Large intestine (tissue), 3 donors: ENCODE results near the gene DHX32. TPM values are rescaled to one million over a fixed set of nuclear protein-coding genes. Genes with fewer than 3 reads are reported as not detected.

Source experiments
- DNase-seq, 2 donors: peaks; one replicate each; pipeline versions ENCODE4 v3.0.0 to v3.0.0-alpha.2; 2013
- H3K27ac ChIP-seq: one replicate; pipeline ENCODE4 v1.5.1; 2013; ENCODE audit warnings: low read length
- H3K27me3 ChIP-seq: 2 replicates; pipeline ENCODE4 v1.6.1; 2013; ENCODE audit warnings: low read length; ENCODE audit not compliant: control insufficient read depth, insufficient read depth
- H3K36me3 ChIP-seq: 2 replicates; pipeline ENCODE4 v1.6.1; 2013; ENCODE audit warnings: low read length; ENCODE audit not compliant: control insufficient read depth, insufficient read depth
- H3K4me1 ChIP-seq: one replicate; pipeline ENCODE4 v1.6.1; 2013; ENCODE audit warnings: low read length; ENCODE audit not compliant: control insufficient read depth, insufficient read depth
- H3K4me3 ChIP-seq: one replicate; pipeline ENCODE4 v1.5.1; 2013; ENCODE audit warnings: low read length
- H3K9me3 ChIP-seq: one replicate; pipeline ENCODE4 v1.6.1; 2013; ENCODE audit warnings: mild to moderate bottlenecking, low read depth, low read length, moderate library complexity; ENCODE audit not compliant: control insufficient read depth
- WGBS: methylation state at CpG from one replicate; pipeline ENCODE4 v1.1.5; 2013; ENCODE audit warnings: low lambda C conversion rate; ENCODE audit not compliant: insufficient coverage; 5-methylcytosine and 5-hydroxymethylcytosine counted together
- polyA plus RNA-seq: library from polyadenylated mRNA; unstranded; fragments of 120-200 nt; gene quantifications from one replicate; pipeline ENCODE4 v1.2.1, GENCODE V29; 2013

The DHX32 gene
- polyA plus RNA-seq, 1 donor = 37.2 TPM

- no peaks in the 10 kb centered on the region for H3K9me3 ChIP-seq
- H3K36me3 ChIP-seq = peaks cover 65% of the 10 kb centered on the region
- no peak overlapping the region for H3K27ac ChIP-seq
- no CpG with 5 or more reads among the region's 2 CpGs for WGBS
- no peak for DNase-seq
- no peaks in the 10 kb centered on the region for H3K4me1 ChIP-seq
- no peak overlapping the region for H3K4me3 ChIP-seq
- no peaks in the 10 kb centered on the region for H3K27me3 ChIP-seq
These were observed 86.0 kb downstream of the DHX32 start for GRCh38 chr10:125795128-125795527.

DNA sequence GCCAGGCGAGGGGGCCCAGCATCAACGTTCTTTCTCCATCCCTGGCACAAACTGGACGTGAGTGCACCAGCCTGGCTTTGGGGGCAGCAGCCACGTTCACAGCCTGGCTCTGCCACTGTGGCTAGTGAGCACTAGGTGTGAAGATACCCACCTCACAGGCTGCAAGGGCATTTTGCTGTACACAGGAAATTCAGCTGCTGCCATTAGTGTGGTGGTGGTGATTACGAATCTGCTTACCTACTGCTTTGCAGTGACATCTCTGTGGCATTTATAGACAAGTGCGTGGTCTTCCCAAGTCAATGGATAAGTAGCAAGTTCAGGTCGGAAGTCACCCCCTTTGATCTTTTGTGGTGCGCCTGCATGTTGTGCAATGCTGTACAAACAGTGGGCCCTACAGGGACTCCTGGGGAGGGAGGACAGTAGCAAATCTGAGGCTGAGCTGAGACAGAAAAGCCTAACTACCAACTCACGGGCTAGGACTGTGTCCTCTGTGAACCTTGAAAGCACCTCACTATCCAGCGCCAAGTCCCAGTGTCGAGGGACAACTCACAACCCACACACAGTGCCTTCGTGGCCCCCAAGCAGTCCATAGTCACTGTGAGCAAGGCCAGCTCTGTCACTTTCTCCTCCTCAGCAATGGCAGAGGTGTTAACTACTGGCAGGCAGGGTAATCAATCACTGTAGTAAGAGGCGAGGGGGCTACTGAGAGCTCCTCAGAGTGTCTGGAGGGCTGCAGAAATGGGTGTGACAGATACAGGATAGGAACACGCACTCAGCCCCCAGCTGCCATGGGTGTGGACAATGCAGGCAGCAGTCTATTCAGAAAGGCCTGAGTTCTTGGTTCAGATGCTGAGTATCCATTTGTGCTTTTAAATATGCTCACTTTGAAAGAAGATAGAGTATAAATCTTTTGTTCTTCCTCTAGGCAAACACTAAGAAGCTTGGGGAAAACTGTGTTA, 88.5 kb downstream of the DHX32 start:
- WGBS = no CpG with 5 or more reads among the region's 14 CpGs
- H3K4me3 ChIP-seq = no peak overlapping the region
- DNase-seq = no peak
- no peaks in the 10 kb centered on the region for H3K4me1 ChIP-seq
- H3K27me3 ChIP-seq = no peaks in the 10 kb centered on the region
- no peaks in the 10 kb centered on the region for H3K9me3 ChIP-seq
- H3K27ac ChIP-seq = no peak overlapping the region
- H3K36me3 ChIP-seq = peaks cover 73% of the 10 kb centered on the region

GRCh38 chr10:125788156-125789034, 92.7 kb downstream of the DHX32 start:
- no peaks in the 10 kb centered on the region for H3K4me1 ChIP-seq
- no peaks in the 10 kb centered on the region for H3K9me3 ChIP-seq
- no peak overlapping the region for H3K4me3 ChIP-seq
- no peak for DNase-seq
- no peak overlapping the region for H3K27ac ChIP-seq
- WGBS = no CpG with 5 or more reads among the region's 17 CpGs
- H3K36me3 ChIP-seq = peaks cover 36% of the 10 kb centered on the region
- no peaks in the 10 kb centered on the region for H3K27me3 ChIP-seq

Other genes starting within 250 kb of the DHX32 start
- gene TEX36, start 198.1 kb downstream of the DHX32 start, polyA plus RNA-seq = 0.07 TPM
- gene EDRF1, start 161.6 kb downstream of the DHX32 start, polyA plus RNA-seq = 29.4 TPM
- gene MMP21, start 105.5 kb downstream of the DHX32 start, polyA plus RNA-seq = 0.28 TPM
- gene UROS, start 58.0 kb downstream of the DHX32 start, polyA plus RNA-seq = 47.8 TPM
- gene BCCIP, start 57.7 kb downstream of the DHX32 start, polyA plus RNA-seq = 56.3 TPM
- 5.0 TPM for gene FANK1, start 15.3 kb upstream of the DHX32 start, polyA plus RNA-seq